ENCODE measurements around the gene DECR2. TPM values are rescaled to one million over a fixed set of nuclear protein-coding genes. Genes with fewer than 3 reads are reported as not detected.

Gene DECR2, protein sequence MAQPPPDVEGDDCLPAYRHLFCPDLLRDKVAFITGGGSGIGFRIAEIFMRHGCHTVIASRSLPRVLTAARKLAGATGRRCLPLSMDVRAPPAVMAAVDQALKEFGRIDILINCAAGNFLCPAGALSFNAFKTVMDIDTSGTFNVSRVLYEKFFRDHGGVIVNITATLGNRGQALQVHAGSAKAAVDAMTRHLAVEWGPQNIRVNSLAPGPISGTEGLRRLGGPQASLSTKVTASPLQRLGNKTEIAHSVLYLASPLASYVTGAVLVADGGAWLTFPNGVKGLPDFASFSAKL
- total RNA-seq, result 10 to 100 TPM in 2 of 4 donors, 1 to 10 TPM in 2; 3.1 to 13.5 (median 9.5) TPM

DNA sequence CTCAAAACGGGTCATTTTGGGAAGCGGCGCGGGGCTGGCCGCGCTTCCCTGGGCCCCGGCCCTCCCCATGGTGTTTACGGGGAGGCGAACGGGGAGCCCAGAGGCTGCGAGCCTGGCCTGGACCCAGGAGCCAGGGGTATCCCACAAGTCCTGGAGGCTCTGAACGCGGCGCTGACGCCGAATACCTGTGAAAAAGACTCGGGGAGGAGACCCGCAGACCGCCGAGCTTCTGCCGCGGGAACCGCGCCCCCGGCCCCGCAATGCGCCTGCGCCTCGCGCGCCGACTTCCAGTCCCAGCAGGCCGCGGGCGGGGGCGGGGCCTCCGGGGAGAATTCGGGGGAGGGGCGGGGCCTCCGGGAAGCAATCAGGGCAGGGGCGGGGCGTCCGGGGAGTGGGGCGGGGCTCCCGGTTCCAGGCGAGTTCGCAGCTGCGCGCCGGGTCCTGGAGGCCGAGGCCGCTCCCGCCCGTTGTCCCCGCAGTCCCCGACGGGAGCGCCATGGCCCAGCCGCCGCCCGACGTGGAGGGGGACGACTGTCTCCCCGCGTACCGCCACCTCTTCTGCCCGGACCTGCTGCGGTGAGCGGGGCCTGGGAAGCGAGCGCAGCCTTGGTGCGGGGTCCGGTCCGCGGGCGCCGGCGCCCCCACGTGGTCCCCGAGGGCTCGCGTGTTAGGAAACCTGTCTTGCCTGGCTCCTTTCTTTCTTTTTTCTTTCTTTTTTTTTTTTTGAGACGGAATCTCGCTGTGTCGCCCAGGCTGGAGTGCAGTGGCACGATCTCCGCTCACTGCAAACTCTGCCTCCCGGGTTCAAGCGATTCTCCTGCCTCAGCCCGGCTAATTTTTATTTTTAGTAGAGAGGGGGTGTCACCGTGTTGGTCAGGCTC is at the start of gene DECR2:
DECR2 (plus strand) TSS at position 418 of the 881 bp plus-strand sequence; CDS start at position 497, 79 bp downstream.
- DNase-seq, result peak; percentile 96 to 97
- H3K9me3 ChIP-seq, result no peaks in the 10 kb centered on the region
- H3K4me3 ChIP-seq (replicated peaks in 1 of 3), result peak within 1 kb of the TSS; percentile 35 to 73 (median 70)
- H3K27ac ChIP-seq, result peak within 1 kb of the TSS; percentile 59 to 87 (median 71)
- no peaks in the 10 kb centered on the region for H3K27me3 ChIP-seq
- H3K36me3 ChIP-seq, result no peaks in the 10 kb centered on the region
- 2 to 3% methylated on average over 37 to 44 of the region's 91 CpGs for WGBS, 2 donors
- TF ChIP-seq, protein P1, sequence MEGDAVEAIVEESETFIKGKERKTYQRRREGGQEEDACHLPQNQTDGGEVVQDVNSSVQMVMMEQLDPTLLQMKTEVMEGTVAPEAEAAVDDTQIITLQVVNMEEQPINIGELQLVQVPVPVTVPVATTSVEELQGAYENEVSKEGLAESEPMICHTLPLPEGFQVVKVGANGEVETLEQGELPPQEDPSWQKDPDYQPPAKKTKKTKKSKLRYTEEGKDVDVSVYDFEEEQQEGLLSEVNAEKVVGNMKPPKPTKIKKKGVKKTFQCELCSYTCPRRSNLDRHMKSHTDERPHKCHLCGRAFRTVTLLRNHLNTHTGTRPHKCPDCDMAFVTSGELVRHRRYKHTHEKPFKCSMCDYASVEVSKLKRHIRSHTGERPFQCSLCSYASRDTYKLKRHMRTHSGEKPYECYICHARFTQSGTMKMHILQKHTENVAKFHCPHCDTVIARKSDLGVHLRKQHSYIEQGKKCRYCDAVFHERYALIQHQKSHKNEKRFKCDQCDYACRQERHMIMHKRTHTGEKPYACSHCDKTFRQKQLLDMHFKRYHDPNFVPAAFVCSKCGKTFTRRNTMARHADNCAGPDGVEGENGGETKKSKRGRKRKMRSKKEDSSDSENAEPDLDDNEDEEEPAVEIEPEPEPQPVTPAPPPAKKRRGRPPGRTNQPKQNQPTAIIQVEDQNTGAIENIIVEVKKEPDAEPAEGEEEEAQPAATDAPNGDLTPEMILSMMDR (IDR thresholded peaks at IDR 0.05), result peak in 4 of 6 experiments; percentile 35 to 57 (median 49)
- peak; percentile 68 to 85 for TF ChIP-seq POLR2A (IDR thresholded peaks at IDR 0.05)
- H3K4me1 ChIP-seq, result peaks cover 3 to 5% of the 10 kb centered on the region in 2 donors
- intact Hi-C loops (cut with DNase I), result no loop called here

DNA sequence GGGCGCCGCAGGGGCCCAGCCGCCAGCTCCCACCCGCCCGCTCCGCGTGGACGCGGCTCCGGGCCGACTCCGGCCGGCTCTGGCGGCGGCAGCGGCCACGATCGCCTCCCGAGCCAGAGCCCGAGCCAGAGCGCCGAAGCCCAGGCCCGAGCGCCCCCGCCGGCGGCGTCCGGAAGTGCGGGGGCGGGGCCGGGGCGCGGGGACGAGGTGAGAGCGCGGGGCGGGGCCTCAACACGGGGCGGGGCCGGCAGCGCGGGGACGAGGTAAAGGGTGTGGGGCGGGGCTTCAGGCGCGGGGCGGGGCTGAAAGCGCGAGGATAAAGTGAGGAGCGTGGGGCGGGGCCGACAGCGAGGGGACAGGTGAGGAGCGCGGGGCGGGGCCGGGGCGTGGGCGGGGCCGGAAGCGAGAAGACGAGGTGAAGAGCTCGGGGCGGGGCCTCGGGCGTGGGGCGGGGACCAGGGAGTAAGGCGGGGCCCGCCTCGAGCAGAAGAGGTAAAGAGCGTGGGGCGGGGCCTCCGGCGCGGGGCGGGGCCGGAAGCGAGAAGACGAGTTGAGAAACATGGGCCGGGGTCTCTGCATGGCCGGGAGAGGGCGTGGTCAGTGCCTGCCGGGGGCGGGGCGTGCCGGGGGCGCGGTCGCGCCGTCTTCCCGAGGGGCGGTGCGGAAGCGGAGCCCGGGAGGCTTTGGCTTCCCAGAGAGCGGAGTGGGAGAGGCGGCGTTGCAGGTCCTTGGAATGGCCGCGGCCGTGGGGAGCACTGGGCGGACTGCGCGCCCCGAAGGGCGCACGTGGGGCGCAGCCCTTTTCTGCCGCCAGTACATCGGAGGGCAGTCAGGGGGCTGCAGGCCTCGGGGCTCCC is 48.9 kb upstream of the DECR2 start, which contains the start of gene AXIN1:
AXIN1 (minus strand) TSS at position 177 of the 857 bp plus-strand sequence. CDS start 5,698 bp downstream, outside the sequence.
- H3K9me3 ChIP-seq, result no peaks in the 10 kb centered on the region
- TF ChIP-seq, protein P1 (IDR thresholded peaks at IDR 0.05), result peak in 4 of 6 experiments; percentile 31 to 83 (median 52)
- peak; percentile 26 to 66 for TF ChIP-seq POLR2A (IDR thresholded peaks at IDR 0.05)
- H3K4me1 ChIP-seq, result peaks cover 20 to 28% of the 10 kb centered on the region in 2 donors
- peak within 1 kb of the TSS in 2 of 3 donors; percentile 33 to 47 for H3K4me3 ChIP-seq (replicated peaks in 1 of 3)
- DNase-seq, result peak; percentile 100
- WGBS, 2 donors, result 1 to 3% methylated on average over 15 to 38 of the region's 113 CpGs
- intact Hi-C loops (cut with DNase I), result loop anchor here (5.0 kb wide), 1 partner anchor 120 kb away; the partner anchor contains the start of gene FAM234A
- H3K27me3 ChIP-seq, result no peaks in the 10 kb centered on the region
- no peaks in the 10 kb centered on the region for H3K36me3 ChIP-seq
- H3K27ac ChIP-seq, result peak within 1 kb of the TSS in 2 of 3 donors; percentile 33 to 44

DNA sequence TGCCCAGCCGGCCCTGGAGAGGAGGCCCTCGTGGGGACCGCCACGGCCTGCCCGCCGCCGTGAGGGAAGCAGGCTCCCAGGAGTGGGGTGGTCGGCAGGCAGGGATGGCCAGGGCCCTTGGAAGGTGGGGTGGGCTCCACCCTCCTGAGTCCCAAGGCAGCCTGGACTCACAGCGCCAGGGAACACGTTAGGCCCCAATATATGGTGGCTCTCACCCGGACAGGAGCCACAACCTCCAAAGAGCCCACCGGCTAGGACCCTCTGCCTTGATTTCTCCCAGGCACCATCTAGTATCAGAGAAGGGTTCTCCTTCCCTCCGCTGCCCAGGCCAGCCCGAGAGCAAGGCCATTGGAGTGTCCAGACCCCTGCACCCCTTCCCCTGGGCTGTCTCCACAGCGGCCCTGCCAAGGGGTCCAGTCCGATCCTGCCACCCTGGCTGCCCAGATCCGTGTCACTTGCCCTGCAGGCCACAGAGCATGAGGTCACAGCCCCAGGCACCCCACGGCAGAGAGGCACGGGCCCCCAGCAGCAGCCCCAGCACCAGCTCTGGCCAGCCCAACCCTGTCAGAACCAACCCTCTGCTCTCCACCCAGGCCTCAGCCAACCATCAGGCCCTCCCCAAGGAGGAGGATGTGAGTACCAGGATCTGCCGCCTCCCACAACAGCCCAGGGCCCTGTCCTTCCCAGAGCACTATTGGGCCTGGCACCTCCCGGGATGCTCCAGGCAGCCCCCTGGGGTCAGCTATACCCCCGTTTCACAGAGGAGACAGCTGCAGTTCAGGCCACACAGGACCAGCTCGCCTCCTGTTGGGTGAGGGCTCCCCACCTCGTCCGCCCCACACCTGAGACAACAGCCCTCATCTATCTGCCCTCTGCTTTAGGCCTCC is 48.0 kb upstream of the DECR2 start:
- H3K27ac ChIP-seq, result peak overlapping the region in 2 of 3 donors; percentile 33 to 44
- 87 to 97% methylated on average over 10 of the region's 25 CpGs for WGBS, 2 donors
- H3K36me3 ChIP-seq, result no peaks in the 10 kb centered on the region
- peak overlapping the region in 1 of 3 donors; percentile 41 for H3K4me3 ChIP-seq (replicated peaks in 1 of 3)
- H3K4me1 ChIP-seq, result peaks cover 18 to 25% of the 10 kb centered on the region in 2 donors
- TF ChIP-seq, protein P1 (IDR thresholded peaks at IDR 0.05), result no peak
- no peak for TF ChIP-seq POLR2A (IDR thresholded peaks at IDR 0.05)
- H3K27me3 ChIP-seq, result no peaks in the 10 kb centered on the region
- no peaks in the 10 kb centered on the region for H3K9me3 ChIP-seq
- intact Hi-C loops (cut with DNase I), result loop anchor here (5.0 kb wide), 1 partner anchor 121 kb away; the partner anchor contains the start of gene FAM234A
- no peak for DNase-seq

All from thyroid gland (tissue), 4 donors.